Stimulated activated CD4-positive, alpha-beta T cell treated with anti-CD3 and anti-CD28 coated beads, TNF-alpha, amount 100 ng/mL, for 48 hours (primary cell): ENCODE results near the gene NUP50.
"Not testable (repeated sequence)": the region's sequence is repeated elsewhere in the genome, so short reads cannot be mapped to it uniquely, and the experiment has no call there.

Experiments used
- DNase-seq, 3 donors: peaks; one replicate each; pipeline ENCODE4 v3.0.0-alpha.2; 2020; ENCODE audit warnings: low read depth in 3 of 3

NUP50 gene

GRCh38 chr22:45162531-45162930 lies 1.2 kb upstream of the NUP50 start:
- DNase-seq, result no peak

- peak in 2 of 3 donors; percentile 6 to 18 for DNase-seq
Measured at GRCh38 chr22:45163099-45163450, 650 bp upstream of the NUP50 start.

GRCh38 chr22:45164270-45165088 lies 754 bp downstream of the NUP50 start:
- DNase-seq, result peak in 1 of 3 donors; percentile 19

- DNase-seq, result no peak
Measured at GRCh38 chr22:45166932-45167331, 3.2 kb downstream of the NUP50 start.

GRCh38 chr22:45169591-45170466 lies 6.1 kb downstream of the NUP50 start:
- DNase-seq, result peak in 2 of 3 donors; percentile 5 to 22

- no peak for DNase-seq
Measured at GRCh38 chr22:45171830-45172229, 8.1 kb downstream of the NUP50 start.

- DNase-seq, result no peak
Measured at GRCh38 chr22:45172881-45173585, 9.3 kb downstream of the NUP50 start.

GRCh38 chr22:45179276-45180049 lies 15.7 kb downstream of the NUP50 start:
- DNase-seq, result no peak

- DNase-seq, result no peak
Measured at GRCh38 chr22:45180146-45180679, 16.5 kb downstream of the NUP50 start.

- no peak for DNase-seq
Measured at GRCh38 chr22:45181240-45181639, 17.5 kb downstream of the NUP50 start.

GRCh38 chr22:45181766-45182165 lies 18.0 kb downstream of the NUP50 start:
- DNase-seq, result no peak

- DNase-seq, result no peak
Measured at GRCh38 chr22:45183974-45184373, 20.2 kb downstream of the NUP50 start.

GRCh38 chr22:45185718-45186514 lies 22.2 kb downstream of the NUP50 start:
- no peak for DNase-seq

- DNase-seq, result no peak
Measured at GRCh38 chr22:45187891-45188290, 24.2 kb downstream of the NUP50 start.

GRCh38 chr22:45188779-45189178 lies 25.1 kb downstream of the NUP50 start:
- DNase-seq, result no peak

- no peak for DNase-seq
Measured at GRCh38 chr22:45190202-45190872, 26.6 kb downstream of the NUP50 start.

GRCh38 chr22:45191746-45192145 lies 28.0 kb downstream of the NUP50 start:
- not testable (repeated sequence) for DNase-seq

GRCh38 chr22:45192701-45193187 lies 29.0 kb downstream of the NUP50 start:
- DNase-seq, result no peak

- DNase-seq, result no peak
Measured at GRCh38 chr22:45194686-45195085, 31.0 kb downstream of the NUP50 start.

- DNase-seq, result no peak
Measured at GRCh38 chr22:45195616-45196015, 31.9 kb downstream of the NUP50 start.
